ENCODE results near the gene CHST8.
"Not testable (repeated sequence)": the region's sequence is repeated elsewhere in the genome, so short reads cannot be mapped to it uniquely, and the experiment has no call there.

CHST8 gene

GRCh38 chr19:33621811-33622504, at the start of gene CHST8:
Gene CHST8, plus strand, starts transcription at chr19:33621953. Its CDS starts 67,309 bp downstream, at chr19:33689262.
- DNase-seq, result peak; percentile 47

- no peak for DNase-seq
Measured at GRCh38 chr19:33572929-33573328, 48.8 kb upstream of the CHST8 start.

GRCh38 chr19:33574824-33575223, 46.9 kb upstream of the CHST8 start:
- no peak for DNase-seq

- DNase-seq, result no peak
Measured at GRCh38 chr19:33578697-33579096, 43.1 kb upstream of the CHST8 start.

GRCh38 chr19:33580026-33580644, 41.6 kb upstream of the CHST8 start:
- DNase-seq, result peak; percentile 81

- DNase-seq, result peak; percentile 92
Measured at GRCh38 chr19:33580645-33581037, 41.1 kb upstream of the CHST8 start.

GRCh38 chr19:33582914-33583313, 38.8 kb upstream of the CHST8 start:
- no peak for DNase-seq

GRCh38 chr19:33587150-33587549, 34.6 kb upstream of the CHST8 start:
- DNase-seq, result no peak

- DNase-seq, result no peak
Measured at GRCh38 chr19:33590224-33590623, 31.5 kb upstream of the CHST8 start.

GRCh38 chr19:33595783-33596182, 26.0 kb upstream of the CHST8 start:
- no peak for DNase-seq

- no peak for DNase-seq
Measured at GRCh38 chr19:33601583-33601982, 20.2 kb upstream of the CHST8 start.

- DNase-seq, result no peak
Measured at GRCh38 chr19:33602576-33603204, 19.1 kb upstream of the CHST8 start.

GRCh38 chr19:33603377-33603776, 18.4 kb upstream of the CHST8 start:
- peak; percentile 39 for DNase-seq

- DNase-seq, result no peak
Measured at GRCh38 chr19:33604651-33605050, 17.1 kb upstream of the CHST8 start.

GRCh38 chr19:33605803-33606295, 15.9 kb upstream of the CHST8 start:
- not testable (repeated sequence) for DNase-seq

GRCh38 chr19:33606556-33606955, 15.2 kb upstream of the CHST8 start:
- no peak for DNase-seq

GRCh38 chr19:33609353-33609752, 12.4 kb upstream of the CHST8 start:
- no peak for DNase-seq

- DNase-seq, result no peak
Measured at GRCh38 chr19:33610588-33610987, 11.2 kb upstream of the CHST8 start.

- DNase-seq, result peak; percentile 1
Measured at GRCh38 chr19:33612928-33613619, 8.7 kb upstream of the CHST8 start.

- DNase-seq, result no peak
Measured at GRCh38 chr19:33613620-33614000, 8.1 kb upstream of the CHST8 start.

- no peak for DNase-seq
Measured at GRCh38 chr19:33616346-33616745, 5.4 kb upstream of the CHST8 start.

- no peak for DNase-seq
Measured at GRCh38 chr19:33616857-33617256, 4.9 kb upstream of the CHST8 start.

- DNase-seq, result not testable (repeated sequence)
Measured at GRCh38 chr19:33618363-33618762, 3.4 kb upstream of the CHST8 start.

- DNase-seq, result no peak
Measured at GRCh38 chr19:33618884-33619283, 2.9 kb upstream of the CHST8 start.

All from NCI-H748 treated with DMSO at 0.1 percent for 48 hours (cell line).